Cardiac muscle cell (in vitro differentiated cells and primary cell): Measurements from ENCODE around the gene CYTH4. TPM values are rescaled to one million over a fixed set of nuclear protein-coding genes. Genes with fewer than 3 reads are reported as not detected.

ENCODE experiments used
- DNase-seq, 2 donors: peaks; one replicate each; pipeline versions ENCODE4 v3.0.0 to v3.0.0-alpha.2; 2010 to 2017; ENCODE audit warnings: low read depth in 1 of 2, low spot score in 1 of 2
- H3K27ac ChIP-seq: fragments of 200-600 bp; sonication (generic); 2 replicates; pipeline ENCODE4 v1.5.1; 2016
- H3K27me3 ChIP-seq: fragments of 200-600 bp; sonication (generic); 2 replicates; pipeline ENCODE4 v1.6.0; 2016; ENCODE audit warnings: control low read depth
- H3K36me3 ChIP-seq: fragments of 200-600 bp; sonication (generic); 2 replicates; pipeline ENCODE4 v1.5.1; 2016; ENCODE audit warnings: control low read depth
- H3K4me1 ChIP-seq: fragments of 200-600 bp; sonication (generic); 2 replicates; pipeline ENCODE4 v1.8.1; 2017; ENCODE audit warnings: low read depth, mild to moderate bottlenecking, mixed run types
- H3K4me3 ChIP-seq: fragments of 200-600 bp; sonication (generic); 2 replicates; pipeline ENCODE4 v1.5.1; 2016; ENCODE audit warnings: mild to moderate bottlenecking
- H3K9me3 ChIP-seq: fragments of 200-600 bp; sonication (generic); 2 replicates; pipeline ENCODE4 v1.5.1; 2017; ENCODE audit warnings: low read depth, mild to moderate bottlenecking, control low read depth
- polyA plus RNA-seq: library from polyadenylated mRNA; unstranded; fragments of >200 nt; fragmentation: Nextera tagmentation; extraction: Ambion mirVana; gene quantifications from 2 replicates; pipeline ENCODE4 v1.2.1, GENCODE V29; 2016
- total RNA-seq: library from RNA; depleted of rRNA; stranded (reverse); fragments of >200 nt; gene quantifications from 2 replicates; pipeline ENCODE4 v1.2.3, GENCODE V29; 2016
- TF ChIP-seq, protein P1 (sequence below): IDR thresholded peaks from 2 replicates; pipeline ENCODE4 v1.5.1; 2012; ENCODE audit warnings: low read depth, mild to moderate bottlenecking, low read length

CYTH4 gene
- total and polyA plus RNA-seq, 2 experiments from 2014 or later, result not detected

DNA sequence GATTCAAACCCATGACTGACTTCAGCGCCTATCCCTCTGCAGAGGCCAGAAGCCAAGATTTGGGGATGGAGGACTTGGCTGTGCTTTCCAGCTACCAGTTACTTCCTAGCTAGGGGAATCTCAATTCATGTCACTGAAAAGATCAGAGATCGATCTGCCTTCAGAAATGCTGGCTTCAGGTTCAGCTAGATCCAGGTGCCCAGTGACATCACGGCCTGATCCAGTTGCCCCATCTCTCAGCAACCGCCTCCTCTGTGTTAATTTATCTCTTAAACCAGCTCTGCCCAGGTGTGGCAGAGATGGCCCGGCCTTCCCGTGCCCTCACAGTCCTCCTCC is 24.2 kb downstream of the CYTH4 start:
- Histone ChIP-seq H3K9me3 (no peaks in the 10 kb centered on the region), H3K4me3 (no peak overlapping the region), H3K27ac (no peak overlapping the region), H3K4me1 (peaks cover 10% of the 10 kb centered on the region), H3K27me3 (no peaks in the 10 kb centered on the region), H3K36me3 (no peaks in the 10 kb centered on the region)
- TF ChIP-seq, protein P1, sequence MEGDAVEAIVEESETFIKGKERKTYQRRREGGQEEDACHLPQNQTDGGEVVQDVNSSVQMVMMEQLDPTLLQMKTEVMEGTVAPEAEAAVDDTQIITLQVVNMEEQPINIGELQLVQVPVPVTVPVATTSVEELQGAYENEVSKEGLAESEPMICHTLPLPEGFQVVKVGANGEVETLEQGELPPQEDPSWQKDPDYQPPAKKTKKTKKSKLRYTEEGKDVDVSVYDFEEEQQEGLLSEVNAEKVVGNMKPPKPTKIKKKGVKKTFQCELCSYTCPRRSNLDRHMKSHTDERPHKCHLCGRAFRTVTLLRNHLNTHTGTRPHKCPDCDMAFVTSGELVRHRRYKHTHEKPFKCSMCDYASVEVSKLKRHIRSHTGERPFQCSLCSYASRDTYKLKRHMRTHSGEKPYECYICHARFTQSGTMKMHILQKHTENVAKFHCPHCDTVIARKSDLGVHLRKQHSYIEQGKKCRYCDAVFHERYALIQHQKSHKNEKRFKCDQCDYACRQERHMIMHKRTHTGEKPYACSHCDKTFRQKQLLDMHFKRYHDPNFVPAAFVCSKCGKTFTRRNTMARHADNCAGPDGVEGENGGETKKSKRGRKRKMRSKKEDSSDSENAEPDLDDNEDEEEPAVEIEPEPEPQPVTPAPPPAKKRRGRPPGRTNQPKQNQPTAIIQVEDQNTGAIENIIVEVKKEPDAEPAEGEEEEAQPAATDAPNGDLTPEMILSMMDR, result no peak
- DNase-seq, result no peak

- Histone ChIP-seq H3K9me3 (no peaks in the 10 kb centered on the region), H3K36me3 (no peaks in the 10 kb centered on the region), H3K4me1 (peaks cover 10% of the 10 kb centered on the region), H3K4me3 (no peak overlapping the region), H3K27me3 (no peaks in the 10 kb centered on the region), H3K27ac (no peak overlapping the region)
- TF ChIP-seq, protein P1, result no peak
- no peak for DNase-seq
Observed at GRCh38 chr22:37308385-37309200, 26.3 kb downstream of the CYTH4 start.

- DNase-seq, result no peak
- Histone ChIP-seq H3K27me3 (no peaks in the 10 kb centered on the region), H3K27ac (no peak overlapping the region), H3K4me1 (peaks cover 10% of the 10 kb centered on the region), H3K4me3 (no peak overlapping the region), H3K36me3 (no peaks in the 10 kb centered on the region), H3K9me3 (no peaks in the 10 kb centered on the region)
- TF ChIP-seq, protein P1, result no peak
Observed at GRCh38 chr22:37309211-37310074, 27.1 kb downstream of the CYTH4 start.

GRCh38 chr22:37310075-37310606 is 27.8 kb downstream of the CYTH4 start:
- Histone ChIP-seq H3K4me1 (peaks cover 10% of the 10 kb centered on the region), H3K36me3 (no peaks in the 10 kb centered on the region), H3K9me3 (no peaks in the 10 kb centered on the region), H3K27me3 (no peaks in the 10 kb centered on the region), H3K4me3 (no peak overlapping the region), H3K27ac (no peak overlapping the region)
- DNase-seq, result no peak
- TF ChIP-seq, protein P1, result no peak

GRCh38 chr22:37310815-37311595 is 28.7 kb downstream of the CYTH4 start:
- no peak for DNase-seq
- H3K9me3 ChIP-seq, result no peaks in the 10 kb centered on the region
- H3K4me1 ChIP-seq, result peaks cover 10% of the 10 kb centered on the region
- TF ChIP-seq, protein P1, result no peak
- no peaks in the 10 kb centered on the region for H3K27me3 ChIP-seq
- no peak overlapping the region for H3K27ac ChIP-seq
- H3K4me3 ChIP-seq, result no peak overlapping the region
- H3K36me3 ChIP-seq, result no peaks in the 10 kb centered on the region
